ENCODE measurements around the gene DRD2.

Gene DRD2

DNA sequence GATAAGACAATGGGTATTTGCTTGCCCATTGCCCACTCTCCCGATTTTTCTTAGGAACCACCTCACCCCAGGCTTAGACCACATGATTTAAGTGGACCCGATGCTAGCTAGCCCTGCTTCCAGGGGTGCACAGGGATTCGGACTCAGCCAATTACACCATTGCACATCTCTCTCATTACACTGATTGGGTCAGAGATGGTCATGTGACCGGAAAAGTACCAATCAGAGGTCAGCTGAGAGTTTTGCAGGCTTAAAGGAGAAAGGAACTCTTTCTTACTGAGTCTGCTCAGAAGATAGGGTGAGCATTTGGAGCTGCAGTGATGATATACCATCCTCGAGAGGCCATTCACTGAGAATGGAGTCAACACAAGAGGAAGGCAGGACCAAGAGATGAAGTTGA, 99.8 kb downstream of the DRD2 start:
- TF ChIP-seq EGR1 (IDR thresholded peaks at IDR 0.05) (no peak), RAD21 (IDR thresholded peaks at IDR 0.05; ENCODE audit: low read depth) (no peak), CEBPB (IDR thresholded peaks at IDR 0.05) (no peak), EP300 (IDR thresholded peaks at IDR 0.05; ENCODE audit: borderline replicate concordance) (no peak), FOXM1 (IDR thresholded peaks at IDR 0.05; ENCODE audit: borderline replicate concordance, low read depth) (no peak), NFIC (IDR thresholded peaks at IDR 0.05) (no peak)
- TF ChIP-seq, protein P1, sequence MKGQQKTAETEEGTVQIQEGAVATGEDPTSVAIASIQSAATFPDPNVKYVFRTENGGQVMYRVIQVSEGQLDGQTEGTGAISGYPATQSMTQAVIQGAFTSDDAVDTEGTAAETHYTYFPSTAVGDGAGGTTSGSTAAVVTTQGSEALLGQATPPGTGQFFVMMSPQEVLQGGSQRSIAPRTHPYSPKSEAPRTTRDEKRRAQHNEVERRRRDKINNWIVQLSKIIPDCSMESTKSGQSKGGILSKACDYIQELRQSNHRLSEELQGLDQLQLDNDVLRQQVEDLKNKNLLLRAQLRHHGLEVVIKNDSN (IDR thresholded peaks at IDR 0.05) = peak; percentile 60

DNA sequence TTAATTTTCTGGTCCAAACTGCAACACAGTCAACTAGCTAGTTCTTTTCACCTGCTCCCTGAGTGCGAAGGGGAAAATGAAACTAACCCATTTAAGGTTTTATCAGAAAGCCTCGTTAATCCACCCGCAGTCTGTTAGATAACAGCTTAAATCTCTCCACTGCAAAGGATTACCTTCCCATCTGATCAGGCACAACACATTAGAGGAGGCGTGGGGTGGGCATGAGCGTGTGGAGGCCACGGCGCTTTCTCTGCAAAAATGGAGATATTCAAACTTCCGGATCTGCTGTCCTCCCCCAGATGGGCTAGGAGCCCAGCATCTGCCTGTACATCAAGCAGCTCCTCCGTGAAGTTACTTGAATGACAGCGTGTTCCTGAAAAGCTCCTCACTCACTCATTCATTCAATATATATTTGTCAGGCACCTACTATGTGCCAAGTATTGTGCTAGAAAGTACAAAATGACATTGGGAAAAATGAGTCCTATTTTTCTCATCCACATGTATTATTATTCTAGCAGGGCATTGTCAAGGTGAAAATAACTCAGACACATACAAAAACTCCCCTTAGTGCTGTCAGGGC, 101.1 kb downstream of the DRD2 start:
- TF ChIP-seq RAD21 (IDR thresholded peaks at IDR 0.05; ENCODE audit: low read depth) = no peak
- TF ChIP-seq NFIC (IDR thresholded peaks at IDR 0.05) = no peak
- no peak for TF ChIP-seq TAF1 (IDR thresholded peaks at IDR 0.05; ENCODE audit: low read depth)
- no peak for TF ChIP-seq CREB1 (IDR thresholded peaks at IDR 0.05; ENCODE audit: low read depth)
- no peak for TF ChIP-seq FOXM1 (IDR thresholded peaks at IDR 0.05; ENCODE audit: borderline replicate concordance, low read depth)
- no peak for TF ChIP-seq ZBTB7A (IDR thresholded peaks at IDR 0.05; ENCODE audit: low read depth)
- TF ChIP-seq YY1 (IDR thresholded peaks at IDR 0.05; ENCODE audit: low read depth) = no peak
- no peak for TF ChIP-seq TEAD4 (IDR thresholded peaks at IDR 0.05)
- no peak for TF ChIP-seq TCF12 (IDR thresholded peaks at IDR 0.05; ENCODE audit: low read depth)
- TF ChIP-seq, protein P2, sequence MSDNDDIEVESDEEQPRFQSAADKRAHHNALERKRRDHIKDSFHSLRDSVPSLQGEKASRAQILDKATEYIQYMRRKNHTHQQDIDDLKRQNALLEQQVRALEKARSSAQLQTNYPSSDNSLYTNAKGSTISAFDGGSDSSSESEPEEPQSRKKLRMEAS (IDR thresholded peaks at IDR 0.05) = no peak
- no peak for TF ChIP-seq EGR1 (IDR thresholded peaks at IDR 0.05)
- TF ChIP-seq, protein P1 (IDR thresholded peaks at IDR 0.05) = no peak
- no peak for TF ChIP-seq CEBPB (IDR thresholded peaks at IDR 0.05)
- no peak for TF ChIP-seq EP300 (IDR thresholded peaks at IDR 0.05; ENCODE audit: borderline replicate concordance)
- TF ChIP-seq, protein P3, sequence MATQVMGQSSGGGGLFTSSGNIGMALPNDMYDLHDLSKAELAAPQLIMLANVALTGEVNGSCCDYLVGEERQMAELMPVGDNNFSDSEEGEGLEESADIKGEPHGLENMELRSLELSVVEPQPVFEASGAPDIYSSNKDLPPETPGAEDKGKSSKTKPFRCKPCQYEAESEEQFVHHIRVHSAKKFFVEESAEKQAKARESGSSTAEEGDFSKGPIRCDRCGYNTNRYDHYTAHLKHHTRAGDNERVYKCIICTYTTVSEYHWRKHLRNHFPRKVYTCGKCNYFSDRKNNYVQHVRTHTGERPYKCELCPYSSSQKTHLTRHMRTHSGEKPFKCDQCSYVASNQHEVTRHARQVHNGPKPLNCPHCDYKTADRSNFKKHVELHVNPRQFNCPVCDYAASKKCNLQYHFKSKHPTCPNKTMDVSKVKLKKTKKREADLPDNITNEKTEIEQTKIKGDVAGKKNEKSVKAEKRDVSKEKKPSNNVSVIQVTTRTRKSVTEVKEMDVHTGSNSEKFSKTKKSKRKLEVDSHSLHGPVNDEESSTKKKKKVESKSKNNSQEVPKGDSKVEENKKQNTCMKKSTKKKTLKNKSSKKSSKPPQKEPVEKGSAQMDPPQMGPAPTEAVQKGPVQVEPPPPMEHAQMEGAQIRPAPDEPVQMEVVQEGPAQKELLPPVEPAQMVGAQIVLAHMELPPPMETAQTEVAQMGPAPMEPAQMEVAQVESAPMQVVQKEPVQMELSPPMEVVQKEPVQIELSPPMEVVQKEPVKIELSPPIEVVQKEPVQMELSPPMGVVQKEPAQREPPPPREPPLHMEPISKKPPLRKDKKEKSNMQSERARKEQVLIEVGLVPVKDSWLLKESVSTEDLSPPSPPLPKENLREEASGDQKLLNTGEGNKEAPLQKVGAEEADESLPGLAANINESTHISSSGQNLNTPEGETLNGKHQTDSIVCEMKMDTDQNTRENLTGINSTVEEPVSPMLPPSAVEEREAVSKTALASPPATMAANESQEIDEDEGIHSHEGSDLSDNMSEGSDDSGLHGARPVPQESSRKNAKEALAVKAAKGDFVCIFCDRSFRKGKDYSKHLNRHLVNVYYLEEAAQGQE (IDR thresholded peaks at IDR 0.05; ENCODE audit: low read depth) = no peak

DNA sequence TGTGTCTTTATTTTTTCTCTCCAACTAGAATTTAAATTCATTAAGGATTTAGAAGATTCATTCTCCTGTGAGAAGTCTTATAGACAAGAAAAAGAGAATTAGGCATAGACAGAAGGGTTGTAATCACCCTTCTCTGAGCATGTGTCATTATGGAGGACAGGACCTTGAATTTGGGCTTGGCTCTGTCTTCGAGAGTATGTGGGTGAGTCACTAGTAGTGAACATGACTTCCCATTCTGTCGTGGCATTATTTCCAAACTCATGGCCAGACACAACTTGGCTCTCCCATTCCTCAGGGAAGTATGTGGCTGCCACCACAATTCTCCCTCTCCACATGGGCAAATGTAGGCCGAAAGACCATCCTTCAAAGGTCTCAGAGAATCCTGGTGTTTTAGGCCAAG, 101.9 kb downstream of the DRD2 start:
- no peak for TF ChIP-seq RAD21 (IDR thresholded peaks at IDR 0.05; ENCODE audit: low read depth)
- TF ChIP-seq NFIC (IDR thresholded peaks at IDR 0.05) = no peak
- no peak for TF ChIP-seq EP300 (IDR thresholded peaks at IDR 0.05; ENCODE audit: borderline replicate concordance)
- no peak for TF ChIP-seq CEBPB (IDR thresholded peaks at IDR 0.05)
- TF ChIP-seq CREB1 (IDR thresholded peaks at IDR 0.05; ENCODE audit: low read depth) = no peak
- TF ChIP-seq TEAD4 (IDR thresholded peaks at IDR 0.05) = no peak
- TF ChIP-seq, protein P3 (IDR thresholded peaks at IDR 0.05; ENCODE audit: low read depth) = no peak
- TF ChIP-seq ZBTB7A (IDR thresholded peaks at IDR 0.05; ENCODE audit: low read depth) = no peak
- TF ChIP-seq YY1 (IDR thresholded peaks at IDR 0.05; ENCODE audit: low read depth) = no peak
- no peak for TF ChIP-seq EGR1 (IDR thresholded peaks at IDR 0.05)
- TF ChIP-seq FOXM1 (IDR thresholded peaks at IDR 0.05; ENCODE audit: borderline replicate concordance, low read depth) = no peak
- TF ChIP-seq, protein P2 (IDR thresholded peaks at IDR 0.05) = no peak
- TF ChIP-seq TAF1 (IDR thresholded peaks at IDR 0.05; ENCODE audit: low read depth) = no peak

DNA sequence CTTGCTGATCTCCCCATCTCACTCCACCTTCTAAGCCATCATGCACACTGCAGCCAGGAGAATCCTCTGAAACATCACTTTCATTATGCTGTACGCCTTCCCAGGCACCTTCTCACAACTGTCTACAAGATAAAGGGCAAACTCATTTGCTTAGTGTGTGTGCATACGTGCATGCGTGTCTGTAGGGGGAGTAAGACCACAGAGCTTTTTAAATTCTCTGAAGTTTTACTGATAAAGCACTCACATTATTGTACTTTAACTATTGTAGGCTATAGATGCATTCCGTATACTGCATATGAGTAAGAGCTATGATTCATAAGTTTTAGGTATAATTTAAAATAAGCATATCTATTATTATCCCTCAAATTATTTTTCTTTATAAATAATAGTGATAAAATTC, 102.9 kb downstream of the DRD2 start:
- TF ChIP-seq TCF12 (IDR thresholded peaks at IDR 0.05; ENCODE audit: low read depth) (no peak), TAF1 (IDR thresholded peaks at IDR 0.05; ENCODE audit: low read depth) (no peak), EP300 (IDR thresholded peaks at IDR 0.05; ENCODE audit: borderline replicate concordance) (no peak), FOXM1 (IDR thresholded peaks at IDR 0.05; ENCODE audit: borderline replicate concordance, low read depth) (no peak), NFIC (IDR thresholded peaks at IDR 0.05) (no peak), ZBTB7A (IDR thresholded peaks at IDR 0.05; ENCODE audit: low read depth) (no peak), CEBPB (IDR thresholded peaks at IDR 0.05) (no peak), TEAD4 (IDR thresholded peaks at IDR 0.05) (no peak), YY1 (IDR thresholded peaks at IDR 0.05; ENCODE audit: low read depth) (no peak), EGR1 (IDR thresholded peaks at IDR 0.05) (no peak), RAD21 (IDR thresholded peaks at IDR 0.05; ENCODE audit: low read depth) (no peak), CREB1 (IDR thresholded peaks at IDR 0.05; ENCODE audit: low read depth) (no peak)
- TF ChIP-seq, protein P3 (IDR thresholded peaks at IDR 0.05; ENCODE audit: low read depth) = no peak
- TF ChIP-seq, protein P2 (IDR thresholded peaks at IDR 0.05) = no peak
- TF ChIP-seq, protein P1 (IDR thresholded peaks at IDR 0.05) = no peak

Measured in Ishikawa (cell line).